ENCODE data around the gene SBK1.

GRCh38 chr16:28279006-28279405, 13.3 kb upstream of the SBK1 start:
- TF ChIP-seq CTCF (conservative IDR thresholded peaks at IDR 0.05) (no peak), ZFX (IDR thresholded peaks at IDR 0.05) (no peak)
